ENCODE results near the gene BTAF1. TPM values are rescaled to one million over a fixed set of nuclear protein-coding genes. Genes with fewer than 3 reads are reported as not detected.

Gene BTAF1
- total RNA-seq, 6 experiments from 2014 or later, result 18.1 to 20.8 (median 20.4) TPM

GRCh38 chr10:92052088-92052487 lies 128.5 kb downstream of the BTAF1 start:
- Mint-ChIP-seq H3K4me1 (ENCODE audit: low read depth) (0 out of 2 replicates have a peak, but pooled peaks cover under 1% of the 10 kb centered on the region), H3K27me3 (ENCODE audit: insufficient read depth) (peaks cover 1% of the 10 kb centered on the region; the same call in 1 of the 2 replicates), H3K4me3 (no peak overlapping the region), H3K9me3 (no peaks in the 10 kb centered on the region), H3K27ac (no peak overlapping the region), H3K36me3 (ENCODE audit: low read depth) (no peaks in the 10 kb centered on the region)
- TF ChIP-seq CTCF (IDR thresholded peaks at IDR 0.05), result no peak
- DNase-seq, result no peak

- Mint-ChIP-seq H3K4me1 (ENCODE audit: low read depth) (no peaks in the 10 kb centered on the region), H3K36me3 (ENCODE audit: low read depth) (no peaks in the 10 kb centered on the region), H3K27ac (no peak overlapping the region), H3K27me3 (ENCODE audit: insufficient read depth) (peaks cover under 1% of the 10 kb centered on the region; the same call in 1 of the 2 replicates), H3K4me3 (no peak overlapping the region), H3K9me3 (no peaks in the 10 kb centered on the region)
- TF ChIP-seq CTCF (IDR thresholded peaks at IDR 0.05), result no peak
- no peak for DNase-seq
These were observed 129.2 kb downstream of the BTAF1 start for GRCh38 chr10:92052741-92053140.

GRCh38 chr10:92054807-92055206 lies 131.2 kb downstream of the BTAF1 start:
- no peak for TF ChIP-seq CTCF (IDR thresholded peaks at IDR 0.05)
- H3K36me3 Mint-ChIP-seq (ENCODE audit: low read depth), result no peaks in the 10 kb centered on the region
- no peak overlapping the region for H3K27ac Mint-ChIP-seq
- no peaks in the 10 kb centered on the region for H3K9me3 Mint-ChIP-seq
- H3K27me3 Mint-ChIP-seq (ENCODE audit: insufficient read depth), result no peaks in the 10 kb centered on the region
- no peak for DNase-seq
- H3K4me1 Mint-ChIP-seq (ENCODE audit: low read depth), result no peaks in the 10 kb centered on the region
- H3K4me3 Mint-ChIP-seq, result no peak overlapping the region

- Mint-ChIP-seq H3K9me3 (no peaks in the 10 kb centered on the region), H3K36me3 (ENCODE audit: low read depth) (no peaks in the 10 kb centered on the region), H3K4me3 (no peak overlapping the region), H3K27ac (no peak overlapping the region), H3K27me3 (ENCODE audit: insufficient read depth) (no peaks in the 10 kb centered on the region), H3K4me1 (ENCODE audit: low read depth) (peaks cover 21% of the 10 kb centered on the region)
- DNase-seq, result no peak
- no peak for TF ChIP-seq CTCF (IDR thresholded peaks at IDR 0.05)
These were observed 138.7 kb downstream of the BTAF1 start for GRCh38 chr10:92062273-92062672.

- no peak for TF ChIP-seq CTCF (IDR thresholded peaks at IDR 0.05)
- Mint-ChIP-seq H3K27me3 (ENCODE audit: insufficient read depth) (no peaks in the 10 kb centered on the region), H3K9me3 (no peaks in the 10 kb centered on the region), H3K27ac (no peak overlapping the region), H3K4me1 (ENCODE audit: low read depth) (peaks cover 37% of the 10 kb centered on the region), H3K4me3 (no peak overlapping the region), H3K36me3 (ENCODE audit: low read depth) (no peaks in the 10 kb centered on the region)
- peak; percentile 19 for DNase-seq
These were observed 140.9 kb downstream of the BTAF1 start for GRCh38 chr10:92064506-92064905.

GRCh38 chr10:92066386-92066785 lies 142.8 kb downstream of the BTAF1 start:
- no peak for DNase-seq
- no peaks in the 10 kb centered on the region for H3K9me3 Mint-ChIP-seq
- H3K36me3 Mint-ChIP-seq (ENCODE audit: low read depth), result no peaks in the 10 kb centered on the region
- TF ChIP-seq CTCF (IDR thresholded peaks at IDR 0.05), result no peak
- H3K27ac Mint-ChIP-seq, result no peak overlapping the region
- peaks cover 37% of the 10 kb centered on the region for H3K4me1 Mint-ChIP-seq (ENCODE audit: low read depth)
- no peaks in the 10 kb centered on the region for H3K27me3 Mint-ChIP-seq (ENCODE audit: insufficient read depth)
- no peak overlapping the region for H3K4me3 Mint-ChIP-seq
